ENCODE data around the gene GJD3.

Gene GJD3

GRCh38 chr17:40344421-40345160 lies 19.9 kb downstream of the GJD3 start:
- no peak for DNase-seq (ENCODE audit: low spot score)
- no peak for TF ChIP-seq CTCF (IDR thresholded peaks at IDR 0.05; ENCODE audit: extremely low read depth, missing control alignments)

- TF ChIP-seq CTCF (IDR thresholded peaks at IDR 0.05; ENCODE audit: extremely low read depth, missing control alignments) = no peak
- no peak for DNase-seq (ENCODE audit: low spot score)
Observed at GRCh38 chr17:40343219-40344119, 21.1 kb downstream of the GJD3 start.

- DNase-seq (ENCODE audit: low spot score) = no peak
- no peak for TF ChIP-seq CTCF (IDR thresholded peaks at IDR 0.05; ENCODE audit: extremely low read depth, missing control alignments)
Observed at GRCh38 chr17:40342504-40343218, 21.9 kb downstream of the GJD3 start.

DNA sequence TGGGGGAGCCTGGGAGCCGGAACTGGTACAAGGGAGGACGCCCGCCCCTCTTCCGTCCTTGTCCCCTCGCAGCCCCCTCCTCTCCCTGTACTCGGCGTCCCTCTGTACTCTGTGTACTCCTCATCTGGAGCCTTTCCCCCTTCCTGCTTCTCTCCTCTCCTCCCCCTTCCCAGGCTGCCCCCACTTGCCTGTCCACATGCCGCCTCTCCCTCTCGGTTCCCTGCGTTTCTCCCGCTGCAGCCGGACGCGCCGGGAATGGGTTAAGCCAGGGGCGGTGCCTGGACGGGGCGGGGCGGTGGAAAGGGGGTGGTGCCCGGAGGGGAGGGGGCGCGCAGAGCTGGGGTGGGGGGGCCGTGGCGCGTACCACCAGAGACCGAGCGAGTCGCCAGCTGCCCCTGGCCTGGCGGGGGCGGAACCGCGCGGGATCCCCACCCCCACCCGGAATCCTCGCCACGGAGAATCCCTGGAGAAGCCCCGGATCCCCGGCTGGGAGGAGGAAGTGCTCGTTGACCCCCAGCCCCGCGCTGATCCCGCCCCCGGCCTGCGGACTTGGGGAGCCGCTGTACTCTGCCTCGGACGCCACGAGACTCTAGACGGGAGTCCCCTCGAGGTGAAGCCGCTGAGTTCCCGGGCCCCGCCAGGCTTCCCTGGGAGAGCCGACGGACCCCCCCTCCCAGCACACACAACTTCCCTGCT lies 22.6 kb downstream of the GJD3 start:
- DNase-seq (ENCODE audit: low spot score) = peak; percentile 62
- TF ChIP-seq CTCF (IDR thresholded peaks at IDR 0.05; ENCODE audit: extremely low read depth, missing control alignments) = no peak

DNA sequence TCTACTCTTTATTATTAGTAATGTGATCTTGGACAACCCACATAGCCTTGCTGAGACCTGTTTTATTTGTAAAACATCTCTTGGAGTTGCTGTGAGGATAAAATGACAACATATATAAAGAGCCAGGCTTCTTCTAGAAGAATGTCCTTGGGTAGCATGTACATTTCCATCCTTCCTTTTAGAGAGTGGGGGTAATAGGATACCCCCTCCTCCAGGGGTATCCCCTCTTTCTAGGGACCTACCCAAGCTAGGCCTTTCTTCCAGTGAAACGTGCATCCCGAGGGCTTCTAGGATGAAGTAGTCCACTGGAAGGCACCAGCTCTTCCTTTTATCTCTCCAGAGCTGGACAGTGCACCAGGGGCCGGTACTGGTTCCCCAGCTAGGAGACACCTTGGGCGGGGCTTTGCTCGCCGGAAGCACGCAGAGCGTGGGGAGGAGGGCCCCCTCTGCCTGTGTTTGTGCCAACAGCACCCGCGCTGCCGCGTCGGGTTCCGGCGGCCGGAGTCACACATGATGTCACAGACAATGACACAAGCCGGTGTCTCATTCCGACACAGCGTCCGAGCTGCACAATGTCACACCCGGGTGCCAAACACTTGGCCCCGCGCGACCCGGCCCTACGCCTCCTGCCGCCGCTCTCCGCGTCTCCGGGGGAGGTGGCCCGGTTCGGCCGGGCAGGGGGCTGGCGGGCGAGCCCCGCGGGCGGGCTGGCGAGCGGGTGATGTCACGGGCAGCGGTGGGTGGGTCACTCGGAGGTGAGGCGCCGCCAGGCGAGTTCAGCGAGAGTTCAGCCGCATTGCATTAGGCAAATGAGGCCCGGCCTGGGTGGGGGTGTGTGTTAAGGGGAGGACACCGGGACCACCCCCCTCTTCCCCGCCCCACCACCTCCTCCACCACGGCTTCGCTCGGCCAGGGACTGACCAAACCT lies 23.4 kb downstream of the GJD3 start:
- TF ChIP-seq CTCF (IDR thresholded peaks at IDR 0.05; ENCODE audit: extremely low read depth, missing control alignments) = no peak
- peak; percentile 89 for DNase-seq (ENCODE audit: low spot score)

GRCh38 chr17:40340327-40340726 lies 24.2 kb downstream of the GJD3 start:
- TF ChIP-seq CTCF (IDR thresholded peaks at IDR 0.05; ENCODE audit: extremely low read depth, missing control alignments) = no peak
- DNase-seq (ENCODE audit: low spot score) = no peak
